Peyer's patch (tissue), 4 donors: Measurements from ENCODE around the gene SOX6.

ENCODE experiments used
- POLR2A ChIP-seq, 2 donors: fragments of 450-650 bp; IDR thresholded peaks; one replicate each; pipeline ENCODE4 v1.5.1; 2017; ENCODE audit warnings: antibody characterized with exemption in 2 of 2, mild to moderate bottlenecking in 2 of 2, moderate library complexity in 2 of 2
- TF ChIP-seq, protein P1 (sequence below), 6 experiments: fragments of 450-650 bp in 4 of 6; fragments of 200-600 bp in 2 of 6; sonication (generic) in 1 of 6; IDR thresholded peaks; one replicate each; pipeline ENCODE4 v1.5.1; 2017 to 2019; ENCODE audit warnings: antibody characterized with exemption in 6 of 6, mild to moderate bottlenecking in 3 of 6, moderate library complexity in 1 of 6

DNA sequence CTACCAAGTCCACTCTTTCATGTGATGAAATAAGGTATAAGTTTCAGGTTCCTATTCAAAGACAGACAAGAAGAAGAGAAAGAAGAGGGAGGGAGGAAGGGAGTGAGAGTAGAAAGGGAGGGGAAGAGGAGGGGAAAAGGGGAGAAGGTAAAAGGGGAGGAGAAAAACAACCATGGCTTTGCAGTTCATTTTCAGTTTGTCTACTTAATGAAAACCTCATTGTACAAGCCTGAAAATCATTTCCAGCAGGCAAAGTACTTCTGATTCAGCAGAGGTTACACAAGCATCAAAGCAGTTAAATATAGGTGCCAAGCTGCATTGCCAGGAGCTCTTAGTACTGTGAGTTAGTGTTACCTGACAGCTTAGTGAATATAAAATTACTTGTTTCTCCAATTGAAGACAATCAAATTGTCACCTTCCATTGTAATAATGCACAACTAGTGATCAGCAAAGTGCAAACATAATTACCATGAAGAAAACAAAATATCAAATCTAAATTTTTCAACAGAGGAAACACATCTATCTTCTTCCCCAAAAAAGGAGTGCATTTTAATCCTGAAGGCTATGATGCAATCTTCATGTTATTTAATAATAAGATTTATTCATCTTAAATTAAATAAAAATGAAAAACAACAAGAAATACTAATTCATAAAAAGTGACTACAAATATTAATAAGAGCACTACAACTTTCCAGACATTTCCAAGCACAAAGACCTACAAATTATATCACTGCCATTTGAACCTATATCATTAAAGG, 8.2 kb downstream of the SOX6 start:
- TF ChIP-seq, protein P1, sequence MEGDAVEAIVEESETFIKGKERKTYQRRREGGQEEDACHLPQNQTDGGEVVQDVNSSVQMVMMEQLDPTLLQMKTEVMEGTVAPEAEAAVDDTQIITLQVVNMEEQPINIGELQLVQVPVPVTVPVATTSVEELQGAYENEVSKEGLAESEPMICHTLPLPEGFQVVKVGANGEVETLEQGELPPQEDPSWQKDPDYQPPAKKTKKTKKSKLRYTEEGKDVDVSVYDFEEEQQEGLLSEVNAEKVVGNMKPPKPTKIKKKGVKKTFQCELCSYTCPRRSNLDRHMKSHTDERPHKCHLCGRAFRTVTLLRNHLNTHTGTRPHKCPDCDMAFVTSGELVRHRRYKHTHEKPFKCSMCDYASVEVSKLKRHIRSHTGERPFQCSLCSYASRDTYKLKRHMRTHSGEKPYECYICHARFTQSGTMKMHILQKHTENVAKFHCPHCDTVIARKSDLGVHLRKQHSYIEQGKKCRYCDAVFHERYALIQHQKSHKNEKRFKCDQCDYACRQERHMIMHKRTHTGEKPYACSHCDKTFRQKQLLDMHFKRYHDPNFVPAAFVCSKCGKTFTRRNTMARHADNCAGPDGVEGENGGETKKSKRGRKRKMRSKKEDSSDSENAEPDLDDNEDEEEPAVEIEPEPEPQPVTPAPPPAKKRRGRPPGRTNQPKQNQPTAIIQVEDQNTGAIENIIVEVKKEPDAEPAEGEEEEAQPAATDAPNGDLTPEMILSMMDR (IDR thresholded peaks at IDR 0.05), result no peak
- TF ChIP-seq POLR2A (IDR thresholded peaks at IDR 0.05), result no peak
